ENCODE results near the gene CTU2. TPM values are rescaled to one million over a fixed set of nuclear protein-coding genes. Genes with fewer than 3 reads are reported as not detected.

The CTU2 gene
- total RNA-seq, 1 donor from 2014 or later = 27.1 TPM

GRCh38 chr16:88687676-88688012, 18.7 kb upstream of the CTU2 start:
- Mint-ChIP-seq H3K9me3 (no peaks in the 10 kb centered on the region), H3K36me3 (no peaks in the 10 kb centered on the region), H3K27ac (no peak overlapping the region), H3K4me1 (ENCODE audit: unreplicated experiment) (no peaks in the 10 kb centered on the region), H3K4me3 (peak overlapping the region; percentile 59), H3K27me3 (peaks cover 44% of the 10 kb centered on the region)
- DNase-seq (ENCODE audit: extremely low spot score, unreplicated experiment) = no peak
- no peak for TF ChIP-seq CTCF (conservative IDR thresholded peaks at IDR 0.05)

GRCh38 chr16:88688013-88688778, 18.1 kb upstream of the CTU2 start:
- H3K27ac Mint-ChIP-seq = no peak overlapping the region
- no peaks in the 10 kb centered on the region for H3K4me1 Mint-ChIP-seq (ENCODE audit: unreplicated experiment)
- H3K9me3 Mint-ChIP-seq = no peaks in the 10 kb centered on the region
- H3K4me3 Mint-ChIP-seq = peak overlapping the region; percentile 66
- peaks cover 44% of the 10 kb centered on the region for H3K27me3 Mint-ChIP-seq
- H3K36me3 Mint-ChIP-seq = no peaks in the 10 kb centered on the region
- TF ChIP-seq CTCF (conservative IDR thresholded peaks at IDR 0.05) = no peak
- no peak for DNase-seq (ENCODE audit: extremely low spot score, unreplicated experiment)

- Mint-ChIP-seq H3K27ac (no peak overlapping the region), H3K4me1 (ENCODE audit: unreplicated experiment) (no peaks in the 10 kb centered on the region), H3K27me3 (peaks cover 25% of the 10 kb centered on the region)
Observed at GRCh38 chr16:88690341-88691128, 15.8 kb upstream of the CTU2 start.

GRCh38 chr16:88691129-88691813, 15.0 kb upstream of the CTU2 start:
- Mint-ChIP-seq H3K27ac (no peak overlapping the region), H3K36me3 (no peaks in the 10 kb centered on the region), H3K9me3 (no peaks in the 10 kb centered on the region), H3K27me3 (peaks cover 25% of the 10 kb centered on the region), H3K4me3 (no peak overlapping the region), H3K4me1 (ENCODE audit: unreplicated experiment) (no peaks in the 10 kb centered on the region)
- no peak for DNase-seq (ENCODE audit: extremely low spot score, unreplicated experiment)
- no peak for TF ChIP-seq CTCF (conservative IDR thresholded peaks at IDR 0.05)

More at GRCh38 chr16:88690341-88691128, 15.8 kb upstream of the CTU2 start:
- Mint-ChIP-seq H3K9me3 (no peaks in the 10 kb centered on the region), H3K4me3 (no peak overlapping the region), H3K36me3 (no peaks in the 10 kb centered on the region)
- DNase-seq (ENCODE audit: extremely low spot score, unreplicated experiment) = no peak
- TF ChIP-seq CTCF (conservative IDR thresholded peaks at IDR 0.05) = no peak

GRCh38 chr16:88691924-88692560, 14.3 kb upstream of the CTU2 start:
- Mint-ChIP-seq H3K36me3 (no peaks in the 10 kb centered on the region), H3K4me1 (ENCODE audit: unreplicated experiment) (no peaks in the 10 kb centered on the region), H3K4me3 (no peak overlapping the region), H3K27me3 (peaks cover 25% of the 10 kb centered on the region), H3K27ac (no peak overlapping the region), H3K9me3 (no peaks in the 10 kb centered on the region)
- no peak for DNase-seq (ENCODE audit: extremely low spot score, unreplicated experiment)
- no peak for TF ChIP-seq CTCF (conservative IDR thresholded peaks at IDR 0.05)
